22Rv1 (cell line): ENCODE measurements around the gene RBM14.
A peak's percentile ranks its signal among the peaks of the same experiment; 100 is the strongest.
"Not testable (repeated sequence)": the region's sequence is repeated elsewhere in the genome, so short reads cannot be mapped to it uniquely, and the experiment has no call there.

Experiments
- H3K27ac ChIP-seq: fragments of 450-650 bp; 2 replicates; pipeline ENCODE4 v1.5.1; 2017
- ZFX ChIP-seq: fragments of 450-650 bp; IDR thresholded peaks from 2 replicates; pipeline ENCODE4 v1.6.1; 2017; ENCODE audit warnings: antibody characterized with exemption, borderline replicate concordance
- TF ChIP-seq, protein P1 (sequence below): fragments of 450-650 bp; IDR thresholded peaks from 2 replicates; pipeline ENCODE4 v1.5.1; 2017; ENCODE audit warnings: mild to moderate bottlenecking

Gene RBM14

DNA sequence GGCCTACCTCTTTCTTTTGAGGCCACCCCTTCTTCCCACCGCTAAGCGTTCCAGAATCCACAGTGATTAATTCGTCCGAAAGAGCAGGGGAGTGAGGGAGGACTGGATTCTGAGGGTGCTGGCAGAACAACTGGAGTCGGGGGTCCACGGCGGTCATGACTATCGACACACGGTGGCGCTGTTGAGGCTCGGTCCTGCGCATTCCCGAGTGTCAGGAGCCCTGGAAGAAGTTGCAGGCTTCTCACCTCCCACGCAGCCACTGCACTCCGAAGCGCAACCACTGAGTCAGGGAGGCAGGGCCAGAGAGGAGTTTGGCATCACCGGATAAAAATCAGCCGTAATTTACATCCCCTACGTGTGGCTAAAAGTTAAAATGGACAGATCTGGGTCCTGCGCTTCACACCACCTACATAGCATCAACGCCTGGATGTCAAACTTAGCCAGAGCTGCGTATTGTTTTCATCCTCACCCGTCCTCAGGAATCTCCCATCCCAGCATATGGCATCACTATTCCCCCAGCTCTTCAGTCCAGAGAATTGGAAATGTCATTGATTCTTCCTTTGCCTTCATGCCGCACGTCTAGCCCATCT lies 37.3 kb upstream of the RBM14 start:
- H3K27ac ChIP-seq, result no peak overlapping the region
- TF ChIP-seq, protein P1, sequence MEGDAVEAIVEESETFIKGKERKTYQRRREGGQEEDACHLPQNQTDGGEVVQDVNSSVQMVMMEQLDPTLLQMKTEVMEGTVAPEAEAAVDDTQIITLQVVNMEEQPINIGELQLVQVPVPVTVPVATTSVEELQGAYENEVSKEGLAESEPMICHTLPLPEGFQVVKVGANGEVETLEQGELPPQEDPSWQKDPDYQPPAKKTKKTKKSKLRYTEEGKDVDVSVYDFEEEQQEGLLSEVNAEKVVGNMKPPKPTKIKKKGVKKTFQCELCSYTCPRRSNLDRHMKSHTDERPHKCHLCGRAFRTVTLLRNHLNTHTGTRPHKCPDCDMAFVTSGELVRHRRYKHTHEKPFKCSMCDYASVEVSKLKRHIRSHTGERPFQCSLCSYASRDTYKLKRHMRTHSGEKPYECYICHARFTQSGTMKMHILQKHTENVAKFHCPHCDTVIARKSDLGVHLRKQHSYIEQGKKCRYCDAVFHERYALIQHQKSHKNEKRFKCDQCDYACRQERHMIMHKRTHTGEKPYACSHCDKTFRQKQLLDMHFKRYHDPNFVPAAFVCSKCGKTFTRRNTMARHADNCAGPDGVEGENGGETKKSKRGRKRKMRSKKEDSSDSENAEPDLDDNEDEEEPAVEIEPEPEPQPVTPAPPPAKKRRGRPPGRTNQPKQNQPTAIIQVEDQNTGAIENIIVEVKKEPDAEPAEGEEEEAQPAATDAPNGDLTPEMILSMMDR, result peak; percentile 85
- TF ChIP-seq ZFX, result no peak

DNA sequence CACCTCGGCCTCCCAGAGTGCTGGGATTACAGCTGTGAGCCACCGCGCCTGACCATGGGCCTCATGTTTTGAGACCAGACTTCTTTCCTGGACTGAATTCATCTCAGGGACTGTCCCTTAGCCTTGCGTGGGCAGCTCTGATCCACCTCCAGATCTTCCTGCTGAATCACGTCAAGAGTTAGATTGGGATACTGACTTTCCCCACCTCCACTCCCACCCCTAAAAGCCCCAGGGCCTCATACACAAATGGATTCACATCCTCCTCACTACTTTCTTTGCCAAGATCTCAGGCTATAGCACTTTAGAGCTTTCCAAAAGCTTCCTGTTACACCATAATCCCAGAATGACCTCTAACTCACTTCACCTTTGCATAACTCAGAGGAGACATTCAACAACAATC lies 35.6 kb upstream of the RBM14 start:
- no peak overlapping the region for H3K27ac ChIP-seq
- TF ChIP-seq, protein P1, result no peak

DNA sequence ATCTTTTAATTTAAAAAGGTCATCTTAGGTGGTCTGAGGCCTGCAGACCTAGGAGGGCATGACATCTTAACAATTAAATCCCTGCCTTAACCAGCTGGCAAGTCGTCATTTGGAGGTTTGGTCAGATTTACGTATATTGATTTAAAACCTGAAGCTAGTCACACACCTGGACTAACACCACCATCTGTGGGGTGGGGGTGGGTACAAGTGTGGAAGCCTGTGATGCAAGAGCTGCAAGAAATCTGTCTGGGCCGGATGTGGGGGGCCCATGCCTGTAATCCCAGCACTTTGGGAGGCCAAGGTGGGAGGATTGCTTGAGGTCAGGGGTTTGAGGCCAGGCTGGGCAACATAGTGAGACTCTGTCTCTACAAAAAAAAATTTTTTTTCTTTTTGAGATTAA lies 35.2 kb upstream of the RBM14 start:
- no peak overlapping the region for H3K27ac ChIP-seq
- no peak for TF ChIP-seq ZFX
- TF ChIP-seq, protein P1, result no peak

DNA sequence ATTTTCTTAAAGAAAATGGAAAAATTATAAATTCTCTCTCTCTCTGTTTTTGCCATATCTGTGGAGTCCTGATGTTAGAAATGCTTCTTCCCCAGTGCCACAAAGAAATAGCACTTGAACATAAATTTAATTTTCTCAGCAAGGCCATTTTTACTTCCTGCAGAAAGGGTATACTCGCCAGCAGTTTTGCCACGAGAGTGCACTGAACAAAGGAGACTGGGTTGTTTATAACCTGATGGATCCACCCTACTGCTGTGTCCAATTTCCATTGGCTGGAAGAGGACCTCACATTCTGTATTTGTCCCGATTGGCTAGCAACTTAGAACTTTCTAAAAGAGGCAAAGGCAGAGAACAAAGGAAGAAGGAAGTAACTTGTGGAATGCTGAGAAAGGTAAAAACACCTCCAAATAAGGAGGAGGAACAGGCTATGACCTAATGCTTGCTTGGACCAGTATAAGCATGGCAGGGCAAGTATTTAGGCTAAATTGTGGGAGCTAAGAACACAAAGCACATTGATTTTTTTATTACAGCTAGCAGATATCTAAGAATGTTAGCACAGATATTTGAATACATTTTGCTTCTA lies 33.8 kb upstream of the RBM14 start:
- H3K27ac ChIP-seq, result not testable (repeated sequence)

DNA sequence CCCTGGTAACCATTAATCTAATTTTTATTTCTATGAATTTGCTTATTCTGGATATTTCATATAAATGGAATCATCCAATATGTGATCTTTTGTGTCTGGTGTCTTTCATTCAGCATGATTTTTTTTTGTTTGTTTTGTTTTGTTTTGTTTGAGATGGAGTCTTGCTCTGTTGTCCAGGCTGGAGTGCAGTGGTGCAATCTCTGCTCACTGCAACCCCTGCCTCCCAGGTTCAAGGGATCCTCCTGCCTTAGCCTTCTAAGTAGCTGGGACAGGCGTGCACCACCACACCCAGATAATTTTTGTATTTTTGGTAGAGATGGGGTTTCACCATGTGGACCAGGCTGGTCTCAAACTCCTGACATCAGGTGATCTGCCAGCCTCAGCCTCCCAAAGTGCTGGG lies 31.0 kb upstream of the RBM14 start:
- not testable (repeated sequence) for H3K27ac ChIP-seq

DNA sequence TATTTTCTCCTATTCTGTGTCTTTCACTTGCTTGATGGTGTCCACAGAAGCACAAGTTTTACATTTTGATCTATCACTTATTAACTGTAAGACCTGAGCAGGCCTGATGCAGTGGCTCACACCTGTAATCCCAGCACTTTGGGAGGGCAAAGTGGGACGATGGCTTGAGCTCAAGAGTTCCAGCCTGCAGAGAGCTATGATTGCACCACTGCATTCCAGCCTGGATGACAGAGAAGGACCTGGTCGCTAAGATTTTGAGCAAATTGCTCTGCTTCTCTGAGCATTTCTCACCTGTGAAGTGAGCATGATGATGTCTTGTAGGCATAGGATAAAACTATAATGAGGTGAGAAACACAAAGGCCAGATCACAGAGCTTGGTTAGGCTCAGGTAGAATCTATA lies 30.3 kb upstream of the RBM14 start:
- TF ChIP-seq ZFX, result no peak
- TF ChIP-seq, protein P1, result no peak
- H3K27ac ChIP-seq, result no peak overlapping the region

DNA sequence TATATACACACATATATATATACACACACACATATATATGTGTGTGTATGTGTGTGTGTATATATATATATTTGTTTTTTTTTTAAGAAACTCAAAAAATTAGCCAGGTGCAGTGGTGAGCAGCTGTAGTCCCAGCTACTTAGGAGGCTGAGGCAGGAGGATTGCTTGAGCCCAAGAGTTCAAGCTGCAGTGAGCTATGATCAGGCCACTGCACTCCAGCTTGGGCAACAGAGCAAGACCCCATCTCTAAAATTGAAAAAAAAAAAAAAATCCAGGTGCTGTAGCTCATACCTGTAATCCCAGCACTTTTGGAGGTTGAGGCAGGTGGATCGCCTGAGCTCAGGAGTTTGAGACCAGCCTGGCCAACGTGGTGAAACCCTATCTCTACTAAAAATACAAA lies 27.1 kb upstream of the RBM14 start:
- H3K27ac ChIP-seq, result not testable (repeated sequence)

DNA sequence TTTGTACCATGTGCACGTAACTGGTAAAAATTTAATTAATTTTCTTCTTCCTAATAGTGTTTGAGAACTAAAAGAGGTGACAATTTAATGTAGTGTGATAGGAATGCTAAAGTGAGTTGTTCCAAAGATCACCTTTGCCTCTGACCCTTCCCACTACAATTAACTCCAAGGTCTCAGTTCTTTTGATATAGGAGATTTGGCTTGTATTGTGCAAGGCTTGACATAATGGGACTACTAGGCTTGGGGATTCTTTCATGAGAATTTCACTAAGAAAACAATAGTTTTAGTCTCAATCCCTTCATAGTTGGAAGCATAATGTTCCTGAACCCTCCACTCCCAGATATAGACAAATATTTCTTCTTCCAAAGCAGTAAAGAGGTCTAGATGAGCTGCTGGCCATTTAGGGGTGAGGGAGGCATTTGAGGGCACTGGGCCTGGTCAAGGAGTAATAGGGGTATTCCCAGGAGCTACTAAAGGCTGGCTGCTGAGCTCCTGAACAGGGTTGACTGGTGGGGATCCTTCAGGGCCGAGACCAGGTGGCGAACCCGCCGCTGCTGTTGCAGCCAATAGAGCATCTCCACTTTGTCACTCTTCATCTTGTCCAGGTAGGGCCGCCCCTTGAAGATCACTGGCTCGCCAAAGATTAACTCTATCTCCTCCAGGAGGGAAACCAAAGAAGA lies 26.3 kb upstream of the RBM14 start:
- no peak for TF ChIP-seq ZFX
- TF ChIP-seq, protein P1, result no peak
- no peak overlapping the region for H3K27ac ChIP-seq

DNA sequence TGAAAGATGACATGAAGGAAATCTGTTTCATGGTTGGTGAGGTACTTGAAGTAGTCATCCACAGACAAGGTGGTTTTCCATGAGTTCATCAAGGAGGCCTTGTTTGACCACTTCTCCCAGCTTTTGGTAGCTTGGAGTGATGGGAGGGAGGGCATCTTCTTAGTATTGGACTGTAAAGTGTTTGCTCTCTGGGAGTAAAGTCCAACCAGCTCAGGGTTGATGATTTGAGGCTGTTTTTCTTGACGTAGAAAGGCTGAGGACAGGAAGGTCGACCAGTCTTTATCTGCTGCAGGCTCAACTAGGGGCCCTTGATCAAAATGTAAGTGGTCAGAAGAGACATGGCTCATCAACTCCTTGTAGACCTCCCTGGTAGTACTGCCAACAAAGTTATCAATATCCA lies 25.3 kb upstream of the RBM14 start:
- H3K27ac ChIP-seq, result no peak overlapping the region
- TF ChIP-seq, protein P1, result no peak
- no peak for TF ChIP-seq ZFX
